ENCODE data around the gene SLC30A10.

DNA sequence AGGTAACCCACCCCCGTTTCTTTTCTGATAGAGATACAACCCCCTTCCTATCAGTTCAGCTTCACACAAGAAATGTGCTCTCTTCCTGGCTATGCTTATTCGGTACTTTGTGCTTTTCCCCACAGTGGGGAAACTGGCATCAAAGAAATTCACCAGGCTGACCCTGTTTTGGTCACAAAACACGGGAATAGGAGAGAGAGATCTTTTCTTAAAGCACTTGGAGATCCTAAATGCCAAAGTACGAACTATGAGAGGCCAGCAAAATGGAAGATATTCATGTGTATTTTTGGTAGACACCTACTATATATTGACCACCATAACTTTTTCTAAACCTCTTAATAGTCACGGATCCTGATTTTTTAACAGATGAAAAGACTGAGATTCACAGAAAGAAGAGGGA is 30.0 kb downstream of the SLC30A10 start:
- TF ChIP-seq, protein P1, sequence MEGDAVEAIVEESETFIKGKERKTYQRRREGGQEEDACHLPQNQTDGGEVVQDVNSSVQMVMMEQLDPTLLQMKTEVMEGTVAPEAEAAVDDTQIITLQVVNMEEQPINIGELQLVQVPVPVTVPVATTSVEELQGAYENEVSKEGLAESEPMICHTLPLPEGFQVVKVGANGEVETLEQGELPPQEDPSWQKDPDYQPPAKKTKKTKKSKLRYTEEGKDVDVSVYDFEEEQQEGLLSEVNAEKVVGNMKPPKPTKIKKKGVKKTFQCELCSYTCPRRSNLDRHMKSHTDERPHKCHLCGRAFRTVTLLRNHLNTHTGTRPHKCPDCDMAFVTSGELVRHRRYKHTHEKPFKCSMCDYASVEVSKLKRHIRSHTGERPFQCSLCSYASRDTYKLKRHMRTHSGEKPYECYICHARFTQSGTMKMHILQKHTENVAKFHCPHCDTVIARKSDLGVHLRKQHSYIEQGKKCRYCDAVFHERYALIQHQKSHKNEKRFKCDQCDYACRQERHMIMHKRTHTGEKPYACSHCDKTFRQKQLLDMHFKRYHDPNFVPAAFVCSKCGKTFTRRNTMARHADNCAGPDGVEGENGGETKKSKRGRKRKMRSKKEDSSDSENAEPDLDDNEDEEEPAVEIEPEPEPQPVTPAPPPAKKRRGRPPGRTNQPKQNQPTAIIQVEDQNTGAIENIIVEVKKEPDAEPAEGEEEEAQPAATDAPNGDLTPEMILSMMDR (IDR thresholded peaks at IDR 0.05) = no peak
- TF ChIP-seq REST (IDR thresholded peaks at IDR 0.05; ENCODE audit: insufficient read depth in 1 of 2, low read depth in 2 of 2, low read length in 1 of 2) = no peak
- no peak for TF ChIP-seq POLR2AphosphoS5 (IDR thresholded peaks at IDR 0.05; ENCODE audit: low read depth, low read length)
- no peak for TF ChIP-seq SIN3A (IDR thresholded peaks at IDR 0.05; ENCODE audit: borderline replicate concordance, insufficient read depth, low read depth, low read length)
- TF ChIP-seq TCF7L2 (IDR thresholded peaks at IDR 0.05; ENCODE audit: low read depth, low read length) = no peak
